A549 (cell line): Measurements from ENCODE around the gene C10orf62. TPM values are rescaled to one million over a fixed set of nuclear protein-coding genes. Genes with fewer than 3 reads are reported as not detected.

ENCODE experiments used
- ATAC-seq, 2 experiments: fragments of 200-7000 bp in 1 of 2; fragments of >200 bp in 1 of 2; cut with Nextera tagmentation in 1 of 2; cut with Tn5 transposase in 1 of 2; 3 replicates each; pipeline versions ENCODE4 v1.8.0 to v1.9.1; 2018 to 2020; ENCODE audit warnings: mild to moderate bottlenecking in 1 of 2, moderate library complexity in 1 of 2
- CTCF ChIA-PET: fragments of 300-600 bp; sonication (Branson Sonifier 250); formaldehyde crosslinking; extraction: SDS; loops from one replicate; lab custom pipeline; 2021; ENCODE audit warnings: antibody characterized with exemption, inconsistent platforms; lab: Yijun Ruan, JAX
- POLR2A ChIA-PET: fragments of 350-600 bp; formaldehyde crosslinking; extraction: SDS; loops from one replicate; lab custom pipeline; 2021; ENCODE audit warnings: antibody characterized with exemption, inconsistent platforms; lab: Yijun Ruan, JAX
- DNase-seq, 2 experiments: peaks; one replicate each; pipeline versions ENCODE4 v3.0.0 to v3.0.0-alpha.2; 2011 to 2016; ENCODE audit warnings: low read depth in 1 of 2, low spot score in 1 of 2
- FAIRE-seq: peaks from 2 replicates; lab custom pipeline; 2011; peaks lifted over from hg19 to GRCh38; lab: Jason Lieb, UNC
- H3K27ac ChIP-seq, 2 experiments: fragments of >200 bp; sonication (Bioruptor Twin); formaldehyde crosslinking; 3 replicates each; pipeline ENCODE4 v1.5.1; 2016 to 2017
- H3K4me1 ChIP-seq: fragments of >200 bp; sonication (Bioruptor Twin); formaldehyde crosslinking; 3 replicates; pipeline ENCODE4 v1.6.1; 2016
- H3K4me2 ChIP-seq: fragments of >200 bp; sonication (Bioruptor Twin); formaldehyde crosslinking; 3 replicates; pipeline ENCODE4 v1.6.1; 2016
- H3K4me3 ChIP-seq: fragments of >200 bp; sonication (Bioruptor Twin); formaldehyde crosslinking; 3 replicates; pipeline ENCODE4 v1.5.1; 2016
- H3K9me3 ChIP-seq: fragments of >200 bp; sonication (Bioruptor Twin); formaldehyde crosslinking; 3 replicates; pipeline ENCODE4 v1.6.1; 2016
- CHD4 ChIP-seq: fragments of 200-600 bp; sonication (generic); IDR thresholded peaks from 2 replicates; pipeline ENCODE4 v1.6.1; 2016; ENCODE audit warnings: antibody characterized with exemption, mild to moderate bottlenecking, borderline replicate concordance
- CTCF ChIP-seq: fragments of >200 bp; sonication (Bioruptor Twin); formaldehyde crosslinking; IDR thresholded peaks from 3 replicates; pipeline ENCODE4 v1.5.1; 2016
- FOSB ChIP-seq: fragments of 250-450 bp; sonication (Bioruptor Pico); IDR thresholded peaks from 2 replicates; pipeline ENCODE4 v1.5.0; 2020; ENCODE audit warnings: mild to moderate bottlenecking, moderate library complexity
- FOSL2 ChIP-seq, 2 experiments: fragments of 450-650 bp in 1 of 2; fragments of >200 bp in 1 of 2; sonication (Bioruptor Twin) in 1 of 2; formaldehyde crosslinking; IDR thresholded peaks; 2 replicates each; pipeline versions ENCODE4 v1.5.0 to v1.6.1; 2016 to 2020; ENCODE audit warnings: mild to moderate bottlenecking in 1 of 2, moderate library complexity in 1 of 2
- HEYL ChIP-seq: fragments of 250-450 bp; sonication (Bioruptor Pico); IDR thresholded peaks from 2 replicates; pipeline ENCODE4 v1.8.0; 2021; ENCODE audit warnings: mild to moderate bottlenecking, moderate library complexity
- HMGXB4 ChIP-seq: fragments of 250-450 bp; sonication (Bioruptor Pico); IDR thresholded peaks from 2 replicates; pipeline ENCODE4 v1.5.0; 2021; ENCODE audit warnings: mild to moderate bottlenecking, moderate library complexity, borderline replicate concordance
- JUN ChIP-seq, 2 experiments: fragments of >200 bp; sonication (Bioruptor Twin); formaldehyde crosslinking; IDR thresholded peaks; 2 replicates in 1 of 2; 3 replicates in 1 of 2; pipeline ENCODE4 v1.6.1; 2016 to 2017
- JUNB ChIP-seq: fragments of >200 bp; sonication (Bioruptor Twin); formaldehyde crosslinking; IDR thresholded peaks from 2 replicates; pipeline ENCODE4 v1.6.1; 2016
- MAZ ChIP-seq: fragments of 150-350 bp; IDR thresholded peaks from 2 replicates; pipeline ENCODE4 v1.6.1; 2014; ENCODE audit warnings: antibody characterized with exemption, low read depth, low read length, borderline replicate concordance
- NFE2L2 ChIP-seq: fragments of 150-350 bp; conservative IDR thresholded peaks from 2 replicates; pipeline ENCODE4 v1.6.1; 2014; ENCODE audit warnings: low read length
- NR3C1 ChIP-seq: fragments of >200 bp; sonication (Bioruptor Twin); formaldehyde crosslinking; IDR thresholded peaks from 3 replicates; pipeline ENCODE4 v1.6.1; 2017
- POLR2AphosphoS2 ChIP-seq: conservative IDR thresholded peaks from 2 replicates; pipeline ENCODE4 v1.6.1; 2012; ENCODE audit warnings: low read length, improper control_type of control experiment, inconsistent platforms
- RAD21 ChIP-seq, 2 experiments: fragments of >200 bp in 1 of 2; sonication (Bioruptor Twin) in 1 of 2; formaldehyde crosslinking in 1 of 2; IDR thresholded peaks in 1 of 2; conservative IDR thresholded peaks in 1 of 2; 2 replicates in 1 of 2; 3 replicates in 1 of 2; pipeline ENCODE4 v1.6.1; 2012 to 2018; ENCODE audit warnings: inconsistent platforms in 1 of 2
- REST ChIP-seq: fragments of 200-600 bp; sonication (generic); IDR thresholded peaks from 2 replicates; pipeline ENCODE4 v1.6.1; 2016; ENCODE audit warnings: antibody characterized with exemption, mild to moderate bottlenecking, moderate library complexity
- TFCP2L1 ChIP-seq: fragments of 250-450 bp; sonication (Bioruptor Pico); IDR thresholded peaks from 2 replicates; pipeline ENCODE4 v1.5.0; 2021; ENCODE audit warnings: mild to moderate bottlenecking
- WGBS: methylation state at CpG from one replicate; pipeline ENCODE4 v1.1.6; 2017; ENCODE audit errors: missing lambda C conversion rate; 5-methylcytosine and 5-hydroxymethylcytosine counted together
- polyA plus RNA-seq, 4 experiments: library from polyadenylated mRNA; depleted of rRNA in 3 of 4; stranded (reverse); fragments of >200 nt; fragmentation: RNase III in 1 of 4; extraction: RNeasy Plus Mini Kit Qiagen cat#74134 plus additional on column Dnase treatment in 1 of 4; gene quantifications; 2 replicates in 3 of 4; 3 replicates in 1 of 4; pipeline ENCODE4 v1.2.3, GENCODE V29; 2011 to 2017
- TF ChIP-seq, protein P1 (sequence below): fragments of 450-650 bp; IDR thresholded peaks from 2 replicates; pipeline ENCODE4 v1.6.1; 2014; ENCODE audit warnings: antibody characterized with exemption
- TF ChIP-seq, protein P2 (sequence below): fragments of 250-450 bp; sonication (Bioruptor Pico); IDR thresholded peaks from 2 replicates; pipeline ENCODE4 v1.5.0; 2020; ENCODE audit warnings: low read depth, mild to moderate bottlenecking, moderate library complexity
- TF ChIP-seq, protein P3 (sequence below): IDR thresholded peaks from 2 replicates; pipeline ENCODE4 v1.6.1; 2012
- TF ChIP-seq, protein P4 (sequence below): fragments of 150-350 bp; IDR thresholded peaks from 2 replicates; pipeline ENCODE4 v1.6.1; 2014; ENCODE audit warnings: low read depth, mild to moderate bottlenecking, low read length

Gene C10orf62
- polyA plus RNA-seq, 2 of the 4 experiments (the other 2 are of a cell fraction) = not detected

- FAIRE-seq (no peak), ATAC-seq (no peak)
- H3K4me2 ChIP-seq = no peak overlapping the region
- no peak overlapping the region for H3K4me3 ChIP-seq
- H3K27ac ChIP-seq = peak overlapping the region; percentile 30 to 88; a peak in 2 of 6 replicates
- POLR2A ChIA-PET = no interaction called here
- peaks cover 30% of the 10 kb centered on the region for H3K4me1 ChIP-seq
- 97% methylated on average over 1 of the region's 1 CpG for WGBS
- TF ChIP-seq MAZ (no peak), HEYL (no peak), REST (no peak), CTCF (no peak), NFE2L2 (no peak), POLR2AphosphoS2 (no peak), HMGXB4 (CRISPR knock-in tag) (no peak), CHD4 (no peak), FOSB (no peak), NR3C1 (no peak), TFCP2L1 (CRISPR knock-in tag) (no peak), JUNB (no peak), FOSL2 (IDR thresholded peaks at IDR 0.05) (no peak), FOSL2 (CRISPR knock-in tag; IDR thresholded peaks at IDR 0.05) (no peak), RAD21 (conservative IDR thresholded peaks at IDR 0.05 in 1 of 2, IDR thresholded peaks at IDR 0.05 in 1 of 2) (no peak), JUN (IDR thresholded peaks at IDR 0.05) (no peak)
- TF ChIP-seq, protein P1, sequence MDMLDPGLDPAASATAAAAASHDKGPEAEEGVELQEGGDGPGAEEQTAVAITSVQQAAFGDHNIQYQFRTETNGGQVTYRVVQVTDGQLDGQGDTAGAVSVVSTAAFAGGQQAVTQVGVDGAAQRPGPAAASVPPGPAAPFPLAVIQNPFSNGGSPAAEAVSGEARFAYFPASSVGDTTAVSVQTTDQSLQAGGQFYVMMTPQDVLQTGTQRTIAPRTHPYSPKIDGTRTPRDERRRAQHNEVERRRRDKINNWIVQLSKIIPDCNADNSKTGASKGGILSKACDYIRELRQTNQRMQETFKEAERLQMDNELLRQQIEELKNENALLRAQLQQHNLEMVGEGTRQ = no peak
- TF ChIP-seq, protein P2, sequence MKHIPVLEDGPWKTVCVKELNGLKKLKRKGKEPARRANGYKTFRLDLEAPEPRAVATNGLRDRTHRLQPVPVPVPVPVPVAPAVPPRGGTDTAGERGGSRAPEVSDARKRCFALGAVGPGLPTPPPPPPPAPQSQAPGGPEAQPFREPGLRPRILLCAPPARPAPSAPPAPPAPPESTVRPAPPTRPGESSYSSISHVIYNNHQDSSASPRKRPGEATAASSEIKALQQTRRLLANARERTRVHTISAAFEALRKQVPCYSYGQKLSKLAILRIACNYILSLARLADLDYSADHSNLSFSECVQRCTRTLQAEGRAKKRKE = no peak
- TF ChIP-seq, protein P3, sequence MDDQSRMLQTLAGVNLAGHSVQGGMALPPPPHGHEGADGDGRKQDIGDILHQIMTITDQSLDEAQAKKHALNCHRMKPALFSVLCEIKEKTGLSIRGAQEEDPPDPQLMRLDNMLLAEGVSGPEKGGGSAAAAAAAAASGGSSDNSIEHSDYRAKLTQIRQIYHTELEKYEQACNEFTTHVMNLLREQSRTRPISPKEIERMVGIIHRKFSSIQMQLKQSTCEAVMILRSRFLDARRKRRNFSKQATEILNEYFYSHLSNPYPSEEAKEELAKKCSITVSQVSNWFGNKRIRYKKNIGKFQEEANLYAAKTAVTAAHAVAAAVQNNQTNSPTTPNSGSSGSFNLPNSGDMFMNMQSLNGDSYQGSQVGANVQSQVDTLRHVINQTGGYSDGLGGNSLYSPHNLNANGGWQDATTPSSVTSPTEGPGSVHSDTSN = no peak
- TF ChIP-seq, protein P4, sequence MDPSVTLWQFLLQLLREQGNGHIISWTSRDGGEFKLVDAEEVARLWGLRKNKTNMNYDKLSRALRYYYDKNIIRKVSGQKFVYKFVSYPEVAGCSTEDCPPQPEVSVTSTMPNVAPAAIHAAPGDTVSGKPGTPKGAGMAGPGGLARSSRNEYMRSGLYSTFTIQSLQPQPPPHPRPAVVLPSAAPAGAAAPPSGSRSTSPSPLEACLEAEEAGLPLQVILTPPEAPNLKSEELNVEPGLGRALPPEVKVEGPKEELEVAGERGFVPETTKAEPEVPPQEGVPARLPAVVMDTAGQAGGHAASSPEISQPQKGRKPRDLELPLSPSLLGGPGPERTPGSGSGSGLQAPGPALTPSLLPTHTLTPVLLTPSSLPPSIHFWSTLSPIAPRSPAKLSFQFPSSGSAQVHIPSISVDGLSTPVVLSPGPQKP = no peak
- TF ChIP-seq, all 56 proteins: peak for 0
- no peak for DNase-seq
- CTCF ChIA-PET = interaction anchor here (1.2 to 39.7 kb wide), 4 partner anchors 11 to 137 kb away, joined by 3 to 1048 read pairs (median 33); partner anchors contain the start of genes ANKRD2, C10orf62 and HOGA1
- no peaks in the 10 kb centered on the region for H3K9me3 ChIP-seq
Observed at GRCh38 chr10:97600616-97601015, 11.1 kb downstream of the C10orf62 start.
